Measurements from ENCODE around the gene C13orf46.
A peak's percentile ranks its signal among the peaks of the same experiment; 100 is the strongest.

Gene C13orf46

GRCh38 chr13:114001331-114002008 lies 27.6 kb upstream of the C13orf46 start:
- peaks cover 64% of the 10 kb centered on the region for H3K36me3 Mint-ChIP-seq
- H3K9me3 Mint-ChIP-seq, result no peaks in the 10 kb centered on the region
- peaks cover 8% of the 10 kb centered on the region for H3K4me1 Mint-ChIP-seq
- H3K4me3 Mint-ChIP-seq, result no peak overlapping the region
- ATAC-seq, result no peak
- DNase-seq (ENCODE audit: low spot score in 2 of 2), result no peak
- H3K27ac Mint-ChIP-seq, result peak overlapping the region; percentile 63

GRCh38 chr13:114000151-114001040 lies 26.5 kb upstream of the C13orf46 start:
- H3K4me3 Mint-ChIP-seq, result no peak overlapping the region
- DNase-seq (ENCODE audit: low spot score in 2 of 2), result no peak
- H3K9me3 Mint-ChIP-seq, result no peaks in the 10 kb centered on the region
- no peak for ATAC-seq
- peaks cover 8% of the 10 kb centered on the region for H3K4me1 Mint-ChIP-seq
- peaks cover 64% of the 10 kb centered on the region for H3K36me3 Mint-ChIP-seq
- H3K27ac Mint-ChIP-seq, result peak overlapping the region; percentile 63

DNA sequence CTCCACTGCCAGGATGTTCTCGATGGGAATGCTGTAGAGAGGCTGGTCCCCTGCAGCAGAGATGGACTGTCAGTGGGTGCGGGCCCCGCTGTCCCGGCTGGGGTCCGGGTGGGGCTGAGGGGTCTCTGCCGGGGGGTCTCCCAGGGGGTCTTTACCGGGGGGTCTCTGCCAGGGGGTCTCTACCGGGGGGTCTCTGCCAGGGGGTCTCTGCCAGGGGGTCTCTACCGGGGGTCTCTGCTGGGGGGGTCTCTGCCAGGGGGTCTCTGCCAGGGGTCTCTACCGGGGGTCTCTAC lies 25.7 kb upstream of the C13orf46 start:
- Mint-ChIP-seq H3K36me3 (peaks cover 64% of the 10 kb centered on the region), H3K27ac (peak overlapping the region; percentile 89), H3K4me1 (peaks cover 8% of the 10 kb centered on the region), H3K9me3 (no peaks in the 10 kb centered on the region), H3K4me3 (no peak overlapping the region)
- DNase-seq (ENCODE audit: low spot score in 2 of 2) (no peak), ATAC-seq (no peak)

DNA sequence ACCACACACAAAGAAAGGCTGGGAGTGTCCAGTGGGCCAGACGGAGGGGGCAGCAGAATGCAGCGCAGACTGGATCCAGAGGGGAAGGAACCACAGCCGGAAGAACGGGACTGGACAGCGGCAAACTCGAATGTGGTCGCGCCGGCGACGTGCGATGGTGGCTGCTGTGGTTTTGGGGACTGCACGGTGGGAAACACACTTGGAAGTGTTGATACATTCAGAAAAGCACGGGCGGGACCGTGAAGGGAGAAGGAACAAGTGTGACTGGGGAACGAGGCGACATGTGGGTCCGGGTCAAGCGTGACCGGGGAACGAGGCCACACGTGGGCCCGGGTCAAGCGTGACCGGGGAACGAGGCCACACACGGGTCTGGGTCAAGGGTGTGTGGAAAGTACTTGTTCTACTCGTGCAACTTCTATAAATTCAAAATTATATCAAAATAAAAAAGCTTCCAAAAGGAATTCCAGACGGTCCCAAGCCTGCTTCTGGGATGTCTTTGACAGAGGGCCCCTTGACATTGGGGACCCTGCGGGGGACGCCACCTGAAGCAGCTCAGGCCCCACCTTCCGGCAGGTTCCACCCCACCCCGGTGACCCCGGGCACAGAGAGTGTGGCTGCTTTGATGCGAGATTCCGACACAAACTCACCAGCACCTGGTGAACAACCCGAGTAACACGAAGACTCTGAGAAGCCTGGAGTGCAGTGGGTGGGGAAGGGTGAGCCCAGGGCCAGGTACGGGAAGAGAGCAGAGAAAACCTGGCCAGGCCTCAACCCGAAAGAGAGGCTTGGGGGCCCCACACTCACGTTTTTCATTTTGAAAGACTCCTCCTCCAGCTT lies 25.1 kb upstream of the C13orf46 start:
- DNase-seq (ENCODE audit: low spot score in 2 of 2), result no peak
- Mint-ChIP-seq H3K4me1 (peaks cover 8% of the 10 kb centered on the region), H3K36me3 (peaks cover 64% of the 10 kb centered on the region), H3K9me3 (no peaks in the 10 kb centered on the region), H3K4me3 (peak overlapping the region; percentile 26), H3K27ac (peak overlapping the region; percentile 89)
- no peak for ATAC-seq

DNA sequence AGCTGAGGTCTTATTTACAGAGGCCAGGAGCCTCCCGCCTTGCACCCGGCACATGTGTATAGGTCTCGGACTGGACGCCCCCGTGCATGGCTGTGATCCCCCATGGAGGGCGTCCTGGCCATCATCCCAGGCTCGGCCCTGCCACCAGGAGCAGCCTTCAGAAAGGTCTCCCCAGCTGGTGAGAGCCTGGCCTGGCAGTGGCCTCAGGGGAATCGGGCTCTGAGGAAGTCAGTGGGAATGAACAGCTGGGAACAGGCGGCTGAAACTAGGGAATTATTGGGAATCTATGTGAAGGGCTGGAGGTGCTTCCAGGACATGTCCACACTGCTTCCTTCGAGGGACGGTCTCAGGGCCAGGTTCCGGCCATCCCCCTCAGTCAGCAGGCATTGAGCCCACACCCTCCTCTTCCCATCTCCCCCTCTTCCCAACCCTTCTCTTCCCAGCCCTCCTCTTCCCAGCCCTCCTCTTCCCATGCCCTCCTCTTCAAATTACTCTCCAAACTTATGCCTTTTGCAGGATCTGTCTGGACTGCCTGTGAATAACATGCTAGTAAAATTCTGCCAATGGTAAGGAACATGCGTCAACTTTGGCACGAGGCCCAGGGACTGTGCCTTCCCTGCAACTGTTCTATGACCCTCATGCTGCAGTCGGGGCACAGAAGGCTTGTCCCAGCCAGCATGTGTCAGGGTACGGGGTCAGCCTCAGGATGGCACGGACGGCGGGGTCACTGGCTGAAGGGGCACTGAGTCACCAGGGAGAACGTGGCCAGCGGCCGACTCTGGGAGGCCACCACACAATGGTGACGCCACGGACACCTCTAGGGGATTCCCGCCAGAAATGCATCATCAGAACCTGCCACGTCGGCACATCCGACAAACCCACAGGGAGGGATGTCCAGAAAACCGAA lies 24.2 kb upstream of the C13orf46 start:
- no peak for DNase-seq (ENCODE audit: low spot score in 2 of 2)

GRCh38 chr13:113996912-113997745 lies 23.3 kb upstream of the C13orf46 start:
- no peak overlapping the region for H3K4me3 Mint-ChIP-seq
- H3K36me3 Mint-ChIP-seq, result peaks cover 75% of the 10 kb centered on the region
- DNase-seq (ENCODE audit: low spot score in 2 of 2) (no peak), ATAC-seq (no peak)
- peak overlapping the region; percentile 89 for H3K27ac Mint-ChIP-seq
- peaks cover 9% of the 10 kb centered on the region for H3K4me1 Mint-ChIP-seq
- H3K9me3 Mint-ChIP-seq, result no peaks in the 10 kb centered on the region

More for the DNA sequence above, 24.2 kb upstream of the C13orf46 start:
- Mint-ChIP-seq H3K36me3 (peaks cover 65% of the 10 kb centered on the region), H3K4me3 (peak overlapping the region; percentile 26), H3K4me1 (peaks cover 8% of the 10 kb centered on the region), H3K9me3 (no peaks in the 10 kb centered on the region), H3K27ac (peak overlapping the region; percentile 89)
- ATAC-seq, result peak; percentile 51

GRCh38 chr13:113996081-113996911 lies 22.4 kb upstream of the C13orf46 start:
- Mint-ChIP-seq H3K36me3 (peaks cover 83% of the 10 kb centered on the region), H3K9me3 (no peaks in the 10 kb centered on the region), H3K4me3 (no peak overlapping the region), H3K27ac (peak overlapping the region; percentile 89), H3K4me1 (peaks cover 14% of the 10 kb centered on the region)
- DNase-seq (ENCODE audit: low spot score in 2 of 2) (no peak), ATAC-seq (no peak)

GRCh38 chr13:113995051-113995601 lies 21.2 kb upstream of the C13orf46 start:
- DNase-seq (ENCODE audit: low spot score in 2 of 2) (no peak), ATAC-seq (no peak)
- Mint-ChIP-seq H3K4me1 (peaks cover 18% of the 10 kb centered on the region), H3K27ac (peak overlapping the region; percentile 52), H3K9me3 (no peaks in the 10 kb centered on the region), H3K4me3 (no peak overlapping the region), H3K36me3 (peaks cover 81% of the 10 kb centered on the region)

DNA sequence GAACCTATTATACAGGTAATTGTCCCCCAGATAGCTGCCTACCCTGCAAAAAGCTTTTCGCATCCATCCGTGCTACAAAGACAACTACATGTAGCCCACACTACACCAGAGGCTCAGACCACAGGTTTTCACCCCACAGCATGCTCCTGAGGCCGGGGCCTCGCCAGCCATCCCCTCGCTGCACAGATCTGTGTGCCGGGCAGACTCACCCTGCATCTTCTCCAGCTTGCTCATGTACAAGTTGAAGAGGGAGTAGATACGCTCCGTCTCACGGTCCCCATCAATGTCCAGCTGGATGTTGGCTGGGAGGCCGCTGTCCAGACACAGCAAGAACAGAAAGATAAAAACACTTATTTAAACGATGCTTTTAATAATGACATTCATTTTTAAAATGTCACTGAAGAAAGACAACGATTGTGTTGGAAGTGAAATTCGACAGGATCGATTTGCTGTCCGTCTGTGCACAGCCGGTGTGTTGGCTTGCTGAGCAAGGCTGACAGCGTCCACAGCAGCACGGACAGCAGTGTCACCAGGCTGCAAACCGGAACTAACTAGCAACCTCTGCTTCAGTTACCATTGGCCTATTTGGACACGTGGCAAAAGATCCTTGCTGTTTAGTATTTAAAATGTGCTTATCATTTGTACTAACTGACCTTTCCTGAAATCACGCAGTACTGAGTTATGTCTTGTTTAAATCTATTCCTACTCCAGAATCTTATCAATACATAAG lies 18.6 kb upstream of the C13orf46 start:
- H3K4me1 Mint-ChIP-seq, result peaks cover 26% of the 10 kb centered on the region
- no peak overlapping the region for H3K4me3 Mint-ChIP-seq
- ATAC-seq (no peak), DNase-seq (ENCODE audit: low spot score in 2 of 2) (no peak)
- H3K27ac Mint-ChIP-seq, result no peak overlapping the region
- no peaks in the 10 kb centered on the region for H3K9me3 Mint-ChIP-seq
- peaks cover 75% of the 10 kb centered on the region for H3K36me3 Mint-ChIP-seq

- no peak for ATAC-seq
These were observed 17.9 kb upstream of the C13orf46 start for GRCh38 chr13:113991676-113992179.

GRCh38 chr13:113991191-113991669 lies 17.4 kb upstream of the C13orf46 start:
- DNase-seq (ENCODE audit: low spot score in 2 of 2) (no peak), ATAC-seq (no peak)
- Mint-ChIP-seq H3K4me1 (peaks cover 26% of the 10 kb centered on the region), H3K9me3 (no peaks in the 10 kb centered on the region), H3K4me3 (no peak overlapping the region), H3K27ac (no peak overlapping the region), H3K36me3 (peaks cover 63% of the 10 kb centered on the region)

More at GRCh38 chr13:113991676-113992179, 17.9 kb upstream of the C13orf46 start:
- peaks cover 68% of the 10 kb centered on the region for H3K36me3 Mint-ChIP-seq
- H3K9me3 Mint-ChIP-seq, result no peaks in the 10 kb centered on the region
- H3K27ac Mint-ChIP-seq, result no peak overlapping the region
- no peak for DNase-seq (ENCODE audit: low spot score in 2 of 2)
- H3K4me3 Mint-ChIP-seq, result no peak overlapping the region
- H3K4me1 Mint-ChIP-seq, result peaks cover 26% of the 10 kb centered on the region

GRCh38 chr13:113990321-113990837 lies 16.5 kb upstream of the C13orf46 start:
- Mint-ChIP-seq H3K4me3 (no peak overlapping the region), H3K36me3 (peaks cover 63% of the 10 kb centered on the region), H3K4me1 (peaks cover 26% of the 10 kb centered on the region), H3K27ac (peak overlapping the region; percentile 83), H3K9me3 (no peaks in the 10 kb centered on the region)
- DNase-seq (ENCODE audit: low spot score in 2 of 2) (no peak), ATAC-seq (no peak)
